Measurements from ENCODE around the gene ATP8A2.

- TF ChIP-seq, protein P1, sequence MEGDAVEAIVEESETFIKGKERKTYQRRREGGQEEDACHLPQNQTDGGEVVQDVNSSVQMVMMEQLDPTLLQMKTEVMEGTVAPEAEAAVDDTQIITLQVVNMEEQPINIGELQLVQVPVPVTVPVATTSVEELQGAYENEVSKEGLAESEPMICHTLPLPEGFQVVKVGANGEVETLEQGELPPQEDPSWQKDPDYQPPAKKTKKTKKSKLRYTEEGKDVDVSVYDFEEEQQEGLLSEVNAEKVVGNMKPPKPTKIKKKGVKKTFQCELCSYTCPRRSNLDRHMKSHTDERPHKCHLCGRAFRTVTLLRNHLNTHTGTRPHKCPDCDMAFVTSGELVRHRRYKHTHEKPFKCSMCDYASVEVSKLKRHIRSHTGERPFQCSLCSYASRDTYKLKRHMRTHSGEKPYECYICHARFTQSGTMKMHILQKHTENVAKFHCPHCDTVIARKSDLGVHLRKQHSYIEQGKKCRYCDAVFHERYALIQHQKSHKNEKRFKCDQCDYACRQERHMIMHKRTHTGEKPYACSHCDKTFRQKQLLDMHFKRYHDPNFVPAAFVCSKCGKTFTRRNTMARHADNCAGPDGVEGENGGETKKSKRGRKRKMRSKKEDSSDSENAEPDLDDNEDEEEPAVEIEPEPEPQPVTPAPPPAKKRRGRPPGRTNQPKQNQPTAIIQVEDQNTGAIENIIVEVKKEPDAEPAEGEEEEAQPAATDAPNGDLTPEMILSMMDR (IDR thresholded peaks at IDR 0.05) = no peak
- no peak for TF ChIP-seq POLR2A (IDR thresholded peaks at IDR 0.05)
Observed at GRCh38 chr13:26042785-26043184, 671.0 kb downstream of the ATP8A2 start.

Data from right lobe of liver (tissue), 4 donors.